ENCODE measurements around the gene AGBL1.

Gene AGBL1

GRCh38 chr15:86060674-86061073 lies 19.0 kb upstream of the AGBL1 start:
- H3K4me3 ChIP-seq (replicated peaks; ENCODE audit: low read depth, low read length): no peak overlapping the region
- H3K36me3 ChIP-seq (ENCODE audit: control insufficient read depth, insufficient read depth, low read length): no peaks in the 10 kb centered on the region
- H3K27me3 ChIP-seq (replicated peaks; ENCODE audit: control insufficient read depth, insufficient read depth, low read length): no peaks in the 10 kb centered on the region; the same call in 1 of the 2 replicates
- no peak for TF ChIP-seq CTCF (IDR thresholded peaks at IDR 0.05; ENCODE audit: insufficient read depth, low read length, poor library complexity, severe bottlenecking)
- no peak for DNase-seq (ENCODE audit: extremely low read depth, insufficient read length)

- Histone ChIP-seq H3K36me3 (ENCODE audit: control insufficient read depth, insufficient read depth, low read length) (no peaks in the 10 kb centered on the region), H3K27me3 (replicated peaks; ENCODE audit: control insufficient read depth, insufficient read depth, low read length) (no peaks in the 10 kb centered on the region; the same call in 1 of the 2 replicates), H3K4me3 (replicated peaks; ENCODE audit: low read depth, low read length) (no peak overlapping the region)
- DNase-seq (ENCODE audit: extremely low read depth, insufficient read length): no peak
- no peak for TF ChIP-seq CTCF (IDR thresholded peaks at IDR 0.05; ENCODE audit: insufficient read depth, low read length, poor library complexity, severe bottlenecking)
These were observed 18.1 kb upstream of the AGBL1 start for GRCh38 chr15:86061581-86061980.

- Histone ChIP-seq H3K27me3 (replicated peaks; ENCODE audit: control insufficient read depth, insufficient read depth, low read length) (no peaks in the 10 kb centered on the region), H3K36me3 (ENCODE audit: control insufficient read depth, insufficient read depth, low read length) (no peaks in the 10 kb centered on the region), H3K4me3 (replicated peaks; ENCODE audit: low read depth, low read length) (no peak overlapping the region)
- DNase-seq (ENCODE audit: extremely low read depth, insufficient read length): no peak
- TF ChIP-seq CTCF (IDR thresholded peaks at IDR 0.05; ENCODE audit: insufficient read depth, low read length, poor library complexity, severe bottlenecking): no peak
These were observed 16.9 kb upstream of the AGBL1 start for GRCh38 chr15:86062646-86063243.

GRCh38 chr15:86063356-86064095 lies 16.1 kb upstream of the AGBL1 start:
- no peak for DNase-seq (ENCODE audit: extremely low read depth, insufficient read length)
- H3K27me3 ChIP-seq (replicated peaks; ENCODE audit: control insufficient read depth, insufficient read depth, low read length): no peaks in the 10 kb centered on the region
- TF ChIP-seq CTCF (IDR thresholded peaks at IDR 0.05; ENCODE audit: insufficient read depth, low read length, poor library complexity, severe bottlenecking): no peak
- no peak overlapping the region for H3K4me3 ChIP-seq (replicated peaks; ENCODE audit: low read depth, low read length)
- no peaks in the 10 kb centered on the region for H3K36me3 ChIP-seq (ENCODE audit: control insufficient read depth, insufficient read depth, low read length)

- no peak for TF ChIP-seq CTCF (IDR thresholded peaks at IDR 0.05; ENCODE audit: insufficient read depth, low read length, poor library complexity, severe bottlenecking)
- no peaks in the 10 kb centered on the region for H3K27me3 ChIP-seq (replicated peaks; ENCODE audit: control insufficient read depth, insufficient read depth, low read length)
- no peaks in the 10 kb centered on the region for H3K36me3 ChIP-seq (ENCODE audit: control insufficient read depth, insufficient read depth, low read length)
- DNase-seq (ENCODE audit: extremely low read depth, insufficient read length): no peak
- H3K4me3 ChIP-seq (replicated peaks; ENCODE audit: low read depth, low read length): no peak overlapping the region
These were observed 15.3 kb upstream of the AGBL1 start for GRCh38 chr15:86064326-86064725.
